Kidney glomerular epithelial cell (primary cell): ENCODE measurements around the gene LAG3.

Source experiments
- DNase-seq: peaks from one replicate; lab custom pipeline; 2025; lab: John Stamatoyannopoulos, UW

LAG3 gene

DNA sequence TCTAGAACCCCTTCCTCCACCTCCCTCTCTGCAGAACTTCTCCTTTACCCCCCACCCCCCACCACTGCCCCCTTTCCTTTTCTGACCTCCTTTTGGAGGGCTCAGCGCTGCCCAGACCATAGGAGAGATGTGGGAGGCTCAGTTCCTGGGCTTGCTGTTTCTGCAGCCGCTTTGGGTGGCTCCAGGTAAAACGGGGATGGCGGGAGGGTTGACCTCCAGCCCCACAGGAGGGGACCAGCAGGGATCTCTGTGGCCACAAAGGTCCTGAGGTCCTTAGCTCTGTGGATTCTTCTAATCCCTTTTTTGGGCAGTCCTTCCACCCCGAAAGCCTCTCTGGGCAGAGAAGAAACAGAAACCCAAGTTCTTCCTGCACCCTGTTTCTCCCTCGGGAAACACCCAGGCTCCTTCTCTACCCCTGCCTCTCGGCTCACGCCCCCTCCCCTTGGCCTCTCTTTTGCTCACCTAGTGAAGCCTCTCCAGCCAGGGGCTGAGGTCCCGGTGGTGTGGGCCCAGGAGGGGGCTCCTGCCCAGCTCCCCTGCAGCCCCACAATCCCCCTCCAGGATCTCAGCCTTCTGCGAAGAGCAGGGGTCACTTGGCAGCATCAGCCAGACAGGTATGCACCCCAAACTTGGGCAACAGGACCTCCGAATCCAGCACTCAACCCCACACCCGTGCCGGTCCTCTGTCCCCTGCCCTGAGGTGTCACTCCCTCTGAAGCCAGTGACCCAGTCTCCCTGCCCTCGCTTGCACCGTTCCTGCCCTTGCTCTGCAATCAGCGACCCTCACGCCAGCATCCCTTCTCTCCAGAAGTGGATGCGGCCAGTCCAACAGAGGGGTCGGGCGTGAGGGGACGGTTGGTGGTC lies 638 bp downstream of the LAG3 start:
- DNase-seq, result no peak

DNA sequence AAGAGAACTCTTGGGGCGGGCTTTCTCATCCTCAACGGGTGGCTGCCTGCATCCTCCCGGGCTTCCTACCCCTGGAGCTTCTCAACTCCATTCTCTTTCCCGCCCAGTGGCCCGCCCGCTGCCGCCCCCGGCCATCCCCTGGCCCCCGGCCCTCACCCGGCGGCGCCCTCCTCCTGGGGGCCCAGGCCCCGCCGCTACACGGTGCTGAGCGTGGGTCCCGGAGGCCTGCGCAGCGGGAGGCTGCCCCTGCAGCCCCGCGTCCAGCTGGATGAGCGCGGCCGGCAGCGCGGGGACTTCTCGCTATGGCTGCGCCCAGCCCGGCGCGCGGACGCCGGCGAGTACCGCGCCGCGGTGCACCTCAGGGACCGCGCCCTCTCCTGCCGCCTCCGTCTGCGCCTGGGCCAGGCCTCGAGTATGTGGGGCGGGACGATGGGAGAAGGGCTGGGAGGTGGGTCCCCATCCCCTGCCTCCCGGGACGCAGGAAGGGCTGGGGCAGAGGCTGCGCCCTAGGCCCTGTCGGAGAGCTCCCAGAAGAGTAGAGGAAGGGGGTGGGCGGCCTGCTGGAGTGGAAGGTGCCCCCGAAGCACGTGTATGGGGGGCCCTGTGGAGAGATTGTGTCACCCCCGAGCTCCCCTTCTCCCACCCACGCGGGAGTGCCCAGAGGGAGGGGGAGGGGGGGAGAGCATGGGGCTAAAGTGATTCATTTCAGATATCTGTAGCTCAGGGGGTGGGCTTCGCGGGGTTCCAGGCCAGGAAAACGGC lies 1.5 kb downstream of the LAG3 start:
- no peak for DNase-seq

GRCh38 chr12:6774499-6775062 lies 2.3 kb downstream of the LAG3 start:
- no peak for DNase-seq

GRCh38 chr12:6775185-6776174 lies 3.2 kb downstream of the LAG3 start:
- no peak for DNase-seq

DNA sequence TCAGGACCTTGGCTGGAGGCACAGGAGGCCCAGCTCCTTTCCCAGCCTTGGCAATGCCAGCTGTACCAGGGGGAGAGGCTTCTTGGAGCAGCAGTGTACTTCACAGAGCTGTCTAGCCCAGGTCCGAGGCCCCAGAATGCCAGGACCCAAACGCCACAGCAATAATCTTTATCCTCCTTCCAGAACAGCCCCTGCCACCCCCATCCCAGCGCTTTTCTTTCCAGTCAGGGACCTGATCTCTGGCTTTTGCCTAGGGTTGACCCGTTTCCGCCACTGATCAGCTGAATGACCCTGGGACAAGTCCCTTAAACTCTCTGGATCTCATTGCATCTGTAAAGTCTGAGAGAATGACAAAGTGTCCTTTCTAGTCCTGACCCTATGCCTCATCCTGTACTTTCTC lies 5.1 kb downstream of the LAG3 start:
- DNase-seq, result no peak

GRCh38 chr12:6778217-6778573 lies 5.9 kb downstream of the LAG3 start:
- DNase-seq, result no peak

- DNase-seq, result peak; percentile 91
These were observed 6.5 kb downstream of the LAG3 start for GRCh38 chr12:6778574-6779550.

- no peak for DNase-seq
These were observed 7.5 kb downstream of the LAG3 start for GRCh38 chr12:6779708-6780432.

DNA sequence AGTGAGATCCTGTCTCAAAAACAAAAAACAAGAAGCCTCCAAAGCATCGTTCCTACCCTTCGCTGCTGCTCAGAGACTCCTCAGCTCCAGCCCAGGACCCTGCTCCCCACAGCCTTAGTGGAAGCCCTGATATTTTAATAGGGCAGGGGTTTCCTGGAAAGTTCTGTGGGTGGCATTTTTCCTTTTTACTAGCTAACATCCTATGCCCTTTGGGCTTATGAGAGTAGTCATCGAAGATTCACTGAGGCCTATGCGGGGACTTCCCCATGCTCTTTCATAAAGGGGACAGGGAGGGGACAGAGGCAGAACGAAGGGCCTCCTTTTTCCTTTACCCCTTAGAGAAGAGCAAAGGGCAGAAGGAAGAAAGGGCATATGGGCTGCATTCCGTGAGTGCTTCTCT lies 8.3 kb downstream of the LAG3 start:
- no peak for DNase-seq

- no peak for DNase-seq
These were observed 9.8 kb downstream of the LAG3 start for GRCh38 chr12:6782119-6782518.

GRCh38 chr12:6782850-6783566 lies 10.7 kb downstream of the LAG3 start:
- DNase-seq, result no peak

GRCh38 chr12:6783828-6784227 lies 11.5 kb downstream of the LAG3 start:
- no peak for DNase-seq

DNA sequence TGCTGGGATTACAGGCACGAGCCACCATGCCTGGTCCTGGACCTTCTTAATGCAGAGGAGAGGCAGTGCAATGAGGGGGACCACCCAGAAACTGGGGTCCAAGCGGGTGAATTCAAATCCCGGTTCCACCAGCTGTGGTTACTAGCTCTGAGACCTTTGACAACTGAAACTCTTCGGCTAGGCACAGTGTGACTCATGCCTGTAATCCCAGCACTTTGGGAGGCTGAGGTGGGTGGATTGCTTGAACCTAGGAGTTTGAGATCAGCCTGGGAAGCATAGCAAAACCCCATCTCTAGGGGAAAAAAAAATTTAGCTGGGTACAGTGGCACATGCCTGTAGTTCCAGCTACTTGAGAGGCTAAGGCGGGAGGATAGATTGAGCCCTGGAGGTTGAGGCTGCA lies 12.0 kb downstream of the LAG3 start:
- DNase-seq, result no peak

GRCh38 chr12:6784761-6785160 lies 12.4 kb downstream of the LAG3 start:
- DNase-seq, result no peak

DNA sequence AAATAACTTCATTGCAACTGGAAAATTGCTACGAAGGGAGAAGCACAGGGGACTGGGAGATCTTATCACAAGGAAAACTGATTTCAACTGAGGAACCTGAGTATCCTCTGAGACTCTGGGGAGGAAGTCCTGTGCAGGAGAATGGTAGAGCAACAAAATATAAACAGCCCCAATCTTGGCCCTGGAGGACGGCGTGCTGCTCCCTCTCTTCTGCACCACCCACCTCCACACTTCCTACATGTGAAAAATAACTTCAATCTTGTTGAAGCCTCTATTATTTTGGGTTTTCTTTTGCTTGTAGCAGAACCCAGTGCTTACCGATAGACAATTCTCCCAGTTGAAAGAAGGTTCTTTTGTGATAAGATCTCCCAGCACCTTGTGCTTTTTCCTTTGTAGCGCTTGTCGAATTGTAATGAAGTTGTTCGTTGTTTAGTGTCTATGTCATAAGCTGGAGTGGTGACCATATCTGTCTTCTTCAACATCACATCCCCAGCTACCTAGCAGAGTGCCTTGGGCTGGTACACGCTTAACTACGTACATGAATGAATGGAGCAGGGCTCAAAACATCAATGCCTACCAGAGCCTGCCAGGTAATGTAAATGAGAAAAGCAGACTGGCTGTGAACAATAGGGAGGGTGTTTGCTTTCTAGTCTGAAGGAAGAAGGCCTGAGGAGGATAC lies 14.2 kb downstream of the LAG3 start:
- no peak for DNase-seq

DNA sequence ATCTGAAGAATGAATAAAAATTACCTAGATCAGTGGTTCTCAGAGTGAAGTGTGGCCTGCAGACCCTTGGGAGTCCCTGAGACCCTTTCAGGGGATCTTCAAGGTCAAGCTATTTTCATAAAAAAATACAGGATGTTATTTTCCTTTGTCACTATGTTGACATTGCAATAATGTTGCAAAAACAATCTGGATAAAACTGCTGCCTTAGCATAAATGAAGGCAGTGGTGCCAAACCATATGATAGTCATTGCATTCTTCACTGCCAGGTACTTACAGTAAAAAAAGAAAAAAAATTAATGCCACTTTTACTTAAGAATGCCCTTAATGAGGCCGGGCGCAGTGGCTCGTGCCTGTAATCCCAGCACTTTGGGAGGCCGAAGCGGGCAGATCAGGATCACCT lies 15.0 kb downstream of the LAG3 start:
- DNase-seq, result no peak

DNA sequence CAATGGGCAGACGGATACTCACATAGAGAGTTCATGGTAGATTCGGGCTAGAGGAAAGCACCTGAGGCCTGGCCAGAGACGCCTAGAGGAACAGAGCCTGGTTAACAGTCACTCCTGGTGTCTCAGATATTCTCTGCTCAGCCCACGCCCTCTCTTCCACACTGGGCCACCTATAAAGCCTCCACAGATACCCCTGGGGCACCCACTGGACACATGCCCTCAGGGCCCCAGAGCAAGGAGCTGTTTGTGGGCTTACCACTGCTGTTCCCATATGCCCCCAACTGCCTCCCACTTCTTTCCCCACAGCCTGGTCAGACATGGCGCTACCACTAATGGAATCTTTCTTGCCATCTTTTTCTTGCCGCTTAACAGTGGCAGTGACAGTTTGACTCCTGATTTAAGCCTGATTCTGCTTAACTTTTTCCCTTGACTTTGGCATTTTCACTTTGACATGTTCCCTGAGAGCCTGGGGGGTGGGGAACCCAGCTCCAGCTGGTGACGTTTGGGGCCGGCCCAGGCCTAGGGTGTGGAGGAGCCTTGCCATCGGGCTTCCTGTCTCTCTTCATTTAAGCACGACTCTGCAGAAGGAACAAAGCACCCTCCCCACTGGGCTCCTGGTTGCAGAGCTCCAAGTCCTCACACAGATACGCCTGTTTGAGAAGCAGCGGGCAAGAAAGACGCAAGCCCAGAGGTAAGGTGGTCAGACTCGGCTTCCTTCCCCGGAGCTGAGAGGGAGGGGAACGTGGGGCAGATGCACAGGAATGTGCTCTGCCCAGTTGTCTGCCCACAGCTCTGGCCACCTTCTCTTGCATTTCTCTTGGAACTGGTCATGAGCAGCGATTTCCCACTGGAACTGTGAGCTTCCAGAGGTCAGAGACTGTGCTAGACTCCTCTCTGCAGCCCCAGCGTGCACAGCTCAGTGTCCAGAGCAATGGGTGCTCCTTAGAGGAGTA lies 16.9 kb downstream of the LAG3 start, which contains the start of gene CD4:
Gene CD4 (plus strand): TSS at position 557 of the 953 bp plus-strand sequence. CDS start 10,611 bp downstream, outside the sequence.
- DNase-seq, result no peak
